CD4-positive, alpha-beta T cell (primary cell): ENCODE measurements around the gene EGFR. TPM values are rescaled to one million over a fixed set of nuclear protein-coding genes. Genes with fewer than 3 reads are reported as not detected.

Experiments
- ATAC-seq: fragments of 200-7000 bp; cut with Tn5 transposase; one replicate; pipeline ENCODE4 v1.10.0; 2022; ENCODE audit warnings: mild to moderate bottlenecking; ENCODE audit not compliant: poor library complexity
- CTCF ChIA-PET: fragments of 350-600 bp; sonication (Branson Sonifier 250); formaldehyde crosslinking; loops from one replicate; lab custom pipeline; 2021; ENCODE audit warnings: antibody characterized with exemption, inconsistent platforms; lab: Charles Lee
- POLR2A ChIA-PET: fragments of 350-600 bp; sonication (Branson Sonifier 250); formaldehyde crosslinking; loops from one replicate; lab custom pipeline; 2021; ENCODE audit warnings: antibody characterized with exemption, inconsistent platforms; lab: Charles Lee
- DNase-seq, 14 experiments: peaks; one replicate each; pipeline ENCODE4 v3.0.0-alpha.2; 2013 to 2020; ENCODE audit warnings: mixed read lengths in 2 of 14
- H3K27ac ChIP-seq, 2 donors: one replicate each; pipeline versions ENCODE4 v1.5.1 to v1.7.0; 2013; ENCODE audit warnings: low read length in 2 of 2, low read depth in 1 of 2, mild to moderate bottlenecking in 1 of 2
- H3K27me3 ChIP-seq, 2 experiments: 1 replicate in 1 of 2; 2 replicates in 1 of 2; pipeline versions ENCODE4 v1.6.1 to v1.7.0; 2013; ENCODE audit warnings: low read length in 2 of 2, control low read depth in 1 of 2, mild to moderate bottlenecking in 1 of 2, moderate library complexity in 1 of 2; ENCODE audit not compliant: insufficient read depth in 2 of 2, control insufficient read depth in 1 of 2
- H3K36me3 ChIP-seq: one replicate; pipeline ENCODE4 v1.6.1; 2013; ENCODE audit warnings: low read length, control low read depth; ENCODE audit not compliant: insufficient read depth
- H3K4me1 ChIP-seq: one replicate; pipeline ENCODE4 v1.6.1; 2013; ENCODE audit warnings: low read length, control low read depth; ENCODE audit not compliant: insufficient read depth
- H3K4me3 ChIP-seq: one replicate; pipeline ENCODE4 v1.5.1; 2013; ENCODE audit warnings: mild to moderate bottlenecking, low read length, moderate library complexity
- H3K9me3 ChIP-seq, 2 experiments: 1 replicate in 1 of 2; 2 replicates in 1 of 2; pipeline versions ENCODE4 v1.6.1 to v1.7.0; 2013; ENCODE audit warnings: low read length in 2 of 2, mild to moderate bottlenecking in 2 of 2, control low read depth in 1 of 2, moderate library complexity in 1 of 2; ENCODE audit not compliant: control insufficient read depth in 1 of 2, insufficient read depth in 1 of 2
- H3K27ac Mint-ChIP-seq: one replicate; pipeline ENCODE4 v1.8.0; 2020; ENCODE audit warnings: mixed read lengths
- H3K27me3 Mint-ChIP-seq: one replicate; pipeline ENCODE4 v1.8.0; 2021; ENCODE audit warnings: mixed read lengths
- H3K36me3 Mint-ChIP-seq: one replicate; pipeline ENCODE4 v1.8.0; 2021; ENCODE audit warnings: low read depth, mixed read lengths
- H3K4me1 Mint-ChIP-seq: one replicate; pipeline ENCODE4 v1.8.0; 2021; ENCODE audit warnings: low read depth, mixed read lengths
- H3K4me3 Mint-ChIP-seq: one replicate; pipeline ENCODE4 v1.8.0; 2020; ENCODE audit warnings: mild to moderate bottlenecking, mixed read lengths
- H3K9me3 Mint-ChIP-seq: one replicate; pipeline ENCODE4 v1.8.0; 2020; ENCODE audit warnings: mixed read lengths
- CTCF ChIP-seq: fragments of 200-600 bp; IDR thresholded peaks from one replicate; pipeline ENCODE4 v1.8.0; 2022; ENCODE audit warnings: antibody characterized with exemption, mild to moderate bottlenecking
- intact Hi-C, 2 experiments: fragments of 100-400 bp; cut with DNase I in 1 of 2; cut with micrococcal nuclease in 1 of 2; formaldehyde crosslinking; loops; one replicate each; pipeline versions ENCODE4 v1.15.1 to v1.9.0; 2023 to 2025; cut with DNase I, micrococcal nuclease
- total RNA-seq, 174 experiments: library from RNA in 2 of 174; stranded (reverse) in 2 of 174; gene quantifications; one replicate each; pipeline ENCODE4 v1.2.3 and lab custom pipeline; 2021 to 2026

Gene EGFR
- total RNA-seq, 2 experiments from 2014 or later: not detected

GRCh38 chr7:54985426-54986330 lies 33.1 kb upstream of the EGFR start:
- H3K27ac Mint-ChIP-seq: no peak overlapping the region
- TF ChIP-seq CTCF: no peak
- ATAC-seq: no peak
- Histone ChIP-seq H3K27me3 (no peaks in the 10 kb centered on the region), H3K4me3 (no peak overlapping the region), H3K4me1 (no peaks in the 10 kb centered on the region), H3K27ac (no peak overlapping the region), H3K36me3 (no peaks in the 10 kb centered on the region), H3K9me3 (peaks cover 0 to 6% of the 10 kb centered on the region in 2 experiments)
- no peak for DNase-seq
- intact Hi-C loops: no loop called here
- H3K36me3 Mint-ChIP-seq: no peaks in the 10 kb centered on the region
- no peaks in the 10 kb centered on the region for H3K9me3 Mint-ChIP-seq
- H3K27me3 Mint-ChIP-seq: peaks cover 42% of the 10 kb centered on the region
- H3K4me3 Mint-ChIP-seq: no peak overlapping the region
- no peaks in the 10 kb centered on the region for H3K4me1 Mint-ChIP-seq
- CTCF ChIA-PET: no interaction called here
- POLR2A ChIA-PET: no interaction called here

DNA sequence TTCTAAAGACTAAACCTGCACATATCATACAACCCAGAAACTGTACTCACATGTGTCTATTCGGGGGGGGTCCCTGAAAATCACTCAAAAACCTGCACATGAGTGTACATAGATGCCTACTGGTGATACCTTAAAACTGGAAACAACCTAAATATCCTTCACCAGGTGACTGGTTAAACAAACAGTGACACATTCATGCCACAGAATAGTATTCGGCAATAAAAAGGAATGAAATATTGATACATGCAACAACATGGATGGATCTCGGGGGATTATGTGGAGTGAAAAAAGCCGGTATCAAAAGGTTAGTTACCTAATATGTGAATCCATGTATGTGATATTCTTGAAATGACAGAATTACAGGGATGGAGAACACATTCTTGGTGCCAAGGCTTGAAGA lies 32.1 kb upstream of the EGFR start:
- H3K4me3 Mint-ChIP-seq: no peak overlapping the region
- no peaks in the 10 kb centered on the region for H3K36me3 Mint-ChIP-seq
- DNase-seq (no peak), ATAC-seq (no peak)
- POLR2A ChIA-PET: no interaction called here
- Histone ChIP-seq H3K4me3 (no peak overlapping the region), H3K27ac (no peak overlapping the region), H3K9me3 (peaks cover 0 to 7% of the 10 kb centered on the region in 2 experiments), H3K36me3 (no peaks in the 10 kb centered on the region), H3K4me1 (no peaks in the 10 kb centered on the region), H3K27me3 (no peaks in the 10 kb centered on the region)
- H3K9me3 Mint-ChIP-seq: peaks cover 2% of the 10 kb centered on the region
- peaks cover 46% of the 10 kb centered on the region for H3K27me3 Mint-ChIP-seq
- no peak overlapping the region for H3K27ac Mint-ChIP-seq
- H3K4me1 Mint-ChIP-seq: no peaks in the 10 kb centered on the region
- no peak for TF ChIP-seq CTCF
- intact Hi-C loops: no loop called here
- CTCF ChIA-PET: no interaction called here

DNA sequence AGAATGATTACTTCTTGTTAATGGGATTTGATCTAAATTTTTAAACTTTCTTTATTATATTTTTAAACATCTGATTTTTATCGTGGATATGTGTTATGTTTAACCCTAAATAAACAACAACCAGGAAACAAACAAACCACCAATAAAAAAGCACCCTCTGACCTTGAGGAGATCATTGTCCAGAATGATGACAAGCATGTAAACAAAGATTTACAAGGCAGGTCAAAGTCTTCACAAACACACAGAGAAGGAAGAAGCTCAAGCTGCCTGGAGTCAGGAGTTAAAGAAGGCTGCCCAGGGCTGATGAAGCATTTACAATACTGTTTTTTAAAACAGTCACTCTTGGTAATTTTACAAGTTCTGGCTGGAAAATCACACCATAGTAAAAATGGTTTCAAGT lies 31.0 kb upstream of the EGFR start:
- intact Hi-C loops: no loop called here
- H3K27me3 Mint-ChIP-seq: peaks cover 40% of the 10 kb centered on the region
- Histone ChIP-seq H3K9me3 (peaks cover 0 to 3% of the 10 kb centered on the region in 2 experiments), H3K27ac (no peak overlapping the region), H3K36me3 (no peaks in the 10 kb centered on the region), H3K27me3 (no peaks in the 10 kb centered on the region), H3K4me1 (no peaks in the 10 kb centered on the region), H3K4me3 (no peak overlapping the region)
- no peak overlapping the region for H3K4me3 Mint-ChIP-seq
- H3K9me3 Mint-ChIP-seq: peaks cover 2% of the 10 kb centered on the region
- no peaks in the 10 kb centered on the region for H3K36me3 Mint-ChIP-seq
- H3K27ac Mint-ChIP-seq: no peak overlapping the region
- CTCF ChIA-PET: no interaction called here
- TF ChIP-seq CTCF: no peak
- no peaks in the 10 kb centered on the region for H3K4me1 Mint-ChIP-seq
- DNase-seq: no peak
- POLR2A ChIA-PET: no interaction called here
- no peak for ATAC-seq
